HG03039 (cell line): ENCODE results near the gene CCDC197.

ENCODE experiments used
- ATAC-seq: cut with Tn5 transposase; IDR thresholded peaks from one replicate; pipeline ENCODE4 v1.9.1; 2021; ENCODE audit warnings: mild to moderate bottlenecking, moderate library complexity; ENCODE audit not compliant: unreplicated experiment

The CCDC197 gene

DNA sequence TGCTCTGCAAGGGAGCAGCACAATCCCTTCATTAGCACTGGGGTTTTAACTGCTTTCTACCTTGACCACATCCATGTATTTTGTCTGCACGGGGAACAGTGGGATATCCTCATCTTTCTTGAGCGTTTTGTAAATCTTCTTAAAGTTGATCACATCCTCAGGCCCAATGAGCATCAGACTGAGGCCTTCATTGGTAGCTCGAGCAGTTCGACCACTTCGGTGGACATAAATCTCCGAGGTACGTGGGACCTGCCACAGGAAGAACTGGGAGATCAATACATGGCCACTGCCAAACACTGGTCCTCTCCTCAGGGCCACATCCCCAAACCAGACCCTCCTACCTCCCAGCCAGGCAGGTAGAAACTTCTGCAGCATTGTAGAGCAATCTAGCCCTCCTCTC lies 57.8 kb downstream of the CCDC197 start:
- no peak for ATAC-seq

DNA sequence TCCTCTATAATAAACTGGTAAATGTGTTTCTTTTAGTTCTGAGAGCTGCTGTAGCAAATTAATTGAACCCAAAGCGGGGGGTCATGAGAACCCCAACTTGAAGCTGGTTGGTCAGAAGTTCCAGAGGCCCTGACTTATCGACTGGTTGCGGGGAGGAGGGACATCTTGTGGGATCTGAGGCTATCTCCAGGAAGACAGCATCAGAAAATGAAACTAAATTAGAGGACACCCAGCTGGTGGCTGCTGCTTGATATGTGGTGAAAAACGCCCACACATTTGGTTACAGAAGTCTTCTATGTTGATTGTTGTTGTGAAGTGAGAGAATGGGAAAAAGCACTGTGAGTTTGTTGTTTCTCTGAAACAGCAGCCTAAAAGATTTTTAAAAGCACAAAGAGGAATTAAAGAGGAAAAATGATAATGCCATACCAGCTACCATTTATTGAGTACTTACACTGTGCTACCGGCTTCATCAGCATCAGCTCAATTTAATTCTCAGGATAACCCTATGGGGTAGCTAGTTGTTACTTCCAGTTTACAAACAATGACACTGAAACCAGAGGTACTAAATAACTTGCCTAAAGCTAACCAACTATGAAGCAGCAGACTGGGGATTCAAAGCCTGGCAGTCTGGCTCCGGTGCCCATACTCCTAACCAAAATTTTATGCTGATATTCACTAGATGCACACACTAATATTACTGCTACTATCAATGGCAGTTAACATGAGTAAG lies 59.6 kb downstream of the CCDC197 start:
- no peak for ATAC-seq

DNA sequence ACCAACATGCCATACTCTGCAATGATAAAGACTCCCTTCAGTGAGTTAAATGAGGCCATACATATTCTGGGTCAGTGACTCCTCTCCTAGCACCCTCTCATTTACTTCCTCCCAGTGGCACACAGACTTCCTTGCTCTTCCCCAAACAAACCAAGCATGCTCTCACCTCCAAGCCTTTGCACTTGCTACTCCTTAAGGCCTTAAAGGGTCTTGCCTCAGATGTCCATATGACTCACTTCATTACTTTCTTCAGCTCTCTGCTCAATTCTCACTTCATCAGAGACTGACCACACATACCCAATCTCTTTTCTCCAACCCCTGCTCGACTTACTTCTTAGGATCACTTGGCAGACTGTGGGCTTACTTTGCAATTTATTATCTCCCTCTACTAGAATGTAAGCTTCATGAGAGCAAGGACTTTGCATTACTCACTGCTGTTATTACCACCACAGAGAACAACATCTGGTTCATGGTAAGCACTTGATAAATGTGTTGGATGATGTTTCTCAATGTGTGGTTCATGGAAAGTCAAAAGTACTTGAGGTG lies 61.1 kb downstream of the CCDC197 start:
- ATAC-seq: no peak
